Fibroblast of lung (primary cell): ENCODE measurements around the gene HLA-B. TPM values are rescaled to one million over a fixed set of nuclear protein-coding genes. Genes with fewer than 3 reads are reported as not detected.

Source experiments
- DNase-seq, 2 donors: peaks; one replicate each; pipeline versions ENCODE4 v3.0.0 to v3.0.0-alpha.2; 2010; ENCODE audit warnings: low read depth in 2 of 2
- H2AFZ ChIP-seq: 2 replicates; pipeline ENCODE4 v1.5.1; 2012; ENCODE audit warnings: low read length, control low read depth, inconsistent platforms
- H3K27ac ChIP-seq: 2 replicates; pipeline ENCODE4 v1.5.1; 2011; ENCODE audit warnings: low read length, control low read depth; ENCODE audit not compliant: insufficient read depth
- H3K27me3 ChIP-seq: 2 replicates; pipeline ENCODE4 v1.5.1; 2011; ENCODE audit warnings: mild to moderate bottlenecking, low read length; ENCODE audit not compliant: control insufficient read depth, insufficient read depth
- H3K36me3 ChIP-seq: 2 replicates; pipeline ENCODE4 v1.5.1; 2011; ENCODE audit warnings: low read length; ENCODE audit not compliant: control insufficient read depth, insufficient read depth
- H3K4me1 ChIP-seq: 2 replicates; pipeline ENCODE4 v1.5.1; 2011; ENCODE audit warnings: low read length; ENCODE audit not compliant: control insufficient read depth, insufficient read depth; ENCODE audit errors: extremely low read depth
- H3K4me2 ChIP-seq: 2 replicates; pipeline ENCODE4 v1.5.1; 2011; ENCODE audit warnings: low read length, control low read depth; ENCODE audit not compliant: insufficient read depth; ENCODE audit errors: extremely low read depth
- H3K4me3 ChIP-seq, 4 experiments: fragments of 200-600 bp in 1 of 4; sonication (generic) in 1 of 4; replicated peaks in 1 of 4; 2 replicates each; pipeline ENCODE4 v1.5.1; 2011 to 2016; ENCODE audit warnings: low read length in 4 of 4, low read depth in 3 of 4, mild to moderate bottlenecking in 3 of 4, control low read depth in 2 of 4, inconsistent platforms in 1 of 4, mixed read lengths in 1 of 4; ENCODE audit not compliant: insufficient read depth in 1 of 4; ENCODE audit errors: control extremely low read depth in 1 of 4
- H3K79me2 ChIP-seq: 2 replicates; pipeline ENCODE4 v1.5.1; 2012; ENCODE audit warnings: mild to moderate bottlenecking, low read length, inconsistent platforms; ENCODE audit not compliant: control insufficient read depth, insufficient read depth
- H3K9ac ChIP-seq: 2 replicates; pipeline ENCODE4 v1.5.1; 2011; ENCODE audit warnings: mild to moderate bottlenecking, low read length, control low read depth; ENCODE audit not compliant: insufficient read depth
- H3K9me3 ChIP-seq: 2 replicates; pipeline ENCODE4 v1.5.1; 2012; ENCODE audit warnings: low read depth, low read length; ENCODE audit not compliant: control insufficient read depth, insufficient read depth
- H4K20me1 ChIP-seq: 2 replicates; pipeline ENCODE4 v1.5.1; 2011; ENCODE audit warnings: low read length; ENCODE audit not compliant: control insufficient read depth, insufficient read depth; ENCODE audit errors: extremely low read depth
- CTCF ChIP-seq, 2 donors: IDR thresholded peaks in 1 of 2; conservative IDR thresholded peaks in 1 of 2; 1 replicate in 1 of 2; 2 replicates in 1 of 2; pipeline ENCODE4 v1.5.1; 2011 to 2012; ENCODE audit warnings: low read length in 2 of 2, control low read depth in 1 of 2, inconsistent platforms in 1 of 2, low read depth in 1 of 2, mild to moderate bottlenecking in 1 of 2
- EZH2 ChIP-seq: IDR thresholded peaks from 2 replicates; pipeline ENCODE4 v1.5.1; 2012; ENCODE audit warnings: low read length, control low read depth, mild to moderate bottlenecking; ENCODE audit errors: missing control alignments
- polyA plus RNA-seq, 2 donors: library from polyadenylated mRNA; depleted of rRNA in 1 of 2; stranded (reverse) in 1 of 2; unstranded in 1 of 2; fragments of >200 nt; gene quantifications; 2 replicates each; pipeline ENCODE4 v1.2.1, GENCODE V29; 2011 to 2012; ENCODE audit warnings: missing spikeins in 1 of 2
- total RNA-seq: library from RNA; depleted of rRNA; stranded (reverse); fragments of >200 nt; gene quantifications from 2 replicates; pipeline ENCODE4 v1.2.1, GENCODE V29; 2014

HLA-B gene
- total and polyA plus RNA-seq, 2 donors (not counting 1 experiment from before 2014, with no cell fraction given), result 244 to 1,124 TPM

DNA sequence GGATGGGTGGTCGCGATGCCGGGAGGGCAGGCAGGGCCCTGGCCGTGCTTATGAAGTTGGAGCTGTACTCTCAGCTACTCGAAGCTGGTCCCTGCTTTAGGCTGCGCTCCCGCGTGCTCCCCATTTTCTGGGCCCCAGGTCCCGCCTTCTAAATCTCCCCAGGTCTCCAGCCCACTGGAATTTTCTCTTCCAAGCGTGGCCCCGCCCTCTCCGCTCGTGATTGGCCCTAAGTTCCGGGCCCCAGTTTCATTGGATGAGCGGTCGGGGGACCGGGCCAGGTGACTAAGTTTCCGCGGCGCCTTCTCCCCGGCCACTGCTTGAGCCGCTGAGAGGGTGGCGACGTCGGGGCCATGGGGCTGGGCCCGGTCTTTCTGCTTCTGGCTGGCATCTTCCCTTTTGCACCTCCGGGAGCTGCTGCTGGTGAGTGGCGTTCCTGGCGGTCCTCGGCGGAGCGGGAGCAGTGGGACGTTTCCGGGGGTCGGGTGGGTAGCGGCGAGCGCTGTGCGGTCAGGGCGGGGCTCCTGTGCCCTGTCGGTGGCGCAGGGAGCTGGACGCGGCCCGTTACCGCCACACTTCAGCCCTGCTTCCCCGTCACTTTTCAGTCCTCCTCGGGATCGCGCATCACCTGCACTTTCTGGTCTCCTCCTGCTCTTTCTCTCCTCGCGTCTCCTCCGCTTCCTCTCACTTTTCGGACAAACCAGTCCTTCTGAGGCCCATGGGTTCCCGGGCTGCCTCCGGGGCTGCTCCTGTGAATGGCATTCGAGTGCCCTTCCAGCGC, 46.5 kb upstream of the HLA-B start, which contains the start of gene MICA:
TSS of gene MICA (plus strand) at position 313 of the 778 bp plus-strand sequence. CDS start at position 351, 38 bp downstream.
- Histone ChIP-seq H3K4me2 (peak within 1 kb of the TSS; percentile 87), H3K79me2 (peaks cover 74% of the 10 kb centered on the region), H3K4me3 (peak within 1 kb of the TSS; percentile 84 to 94 (median 90)), H3K9me3 (no peaks in the 10 kb centered on the region), H3K27ac (peak within 1 kb of the TSS; percentile 96), H3K27me3 (no peaks in the 10 kb centered on the region), H2AFZ (no peak within 1 kb of the TSS), H3K4me1 (peaks cover 8% of the 10 kb centered on the region), H3K36me3 (no peaks in the 10 kb centered on the region), H3K9ac (peak within 1 kb of the TSS; percentile 50), H4K20me1 (peaks cover 7% of the 10 kb centered on the region)
- TF ChIP-seq CTCF (conservative IDR thresholded peaks at IDR 0.05 in 1 of 2, IDR thresholded peaks at IDR 0.05 in 1 of 2; ENCODE audit: low read depth in 1 of 2, low read length in 2 of 2), result no peak
- no peak for TF ChIP-seq EZH2
- peak; percentile 80 to 88 for DNase-seq

DNA sequence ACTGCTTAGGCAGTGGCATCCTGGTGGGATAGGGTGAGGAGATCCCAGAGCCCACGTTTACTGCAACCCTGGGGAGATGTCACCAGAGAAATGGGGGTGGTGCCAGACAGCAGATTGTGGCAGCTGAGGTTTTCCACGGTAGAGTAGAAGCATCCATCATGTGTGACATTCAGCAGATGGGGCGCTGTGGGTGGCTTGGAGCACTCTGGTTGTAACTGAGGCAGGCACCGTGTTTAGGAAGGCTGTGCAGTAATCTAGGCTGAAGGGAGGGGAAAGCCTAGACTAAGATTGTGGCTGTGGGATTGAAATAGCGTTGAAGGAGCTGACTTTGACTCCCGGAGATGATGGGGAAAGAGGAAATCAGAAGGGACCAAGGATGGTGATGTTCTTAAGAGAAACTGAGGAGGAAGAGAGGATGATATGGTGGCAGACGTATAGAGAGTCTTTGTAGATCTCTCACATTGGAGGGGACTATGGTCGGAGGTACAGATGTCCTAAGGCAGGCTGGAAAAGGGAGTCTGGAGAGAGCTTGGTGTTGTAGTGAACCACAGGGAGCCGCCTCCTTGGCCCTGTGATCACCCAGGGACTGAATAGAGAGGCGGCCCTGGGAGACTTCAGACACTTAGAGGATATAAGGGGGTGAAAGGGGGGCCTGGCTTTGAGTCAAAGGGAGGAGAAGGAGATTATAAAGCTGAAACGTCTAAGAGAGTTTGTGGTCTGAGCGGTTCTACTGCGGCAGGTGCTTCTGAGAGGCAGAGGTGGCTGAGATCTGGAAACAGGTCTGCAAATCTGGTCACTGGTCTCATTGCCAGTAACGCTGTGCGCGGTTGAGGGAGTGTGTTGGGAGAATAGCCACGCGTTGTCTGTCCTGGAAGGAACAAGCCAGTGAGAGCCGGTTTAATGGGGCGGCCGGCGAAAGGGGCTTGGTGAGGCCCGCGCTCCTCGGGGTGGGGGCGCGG, 45.6 kb upstream of the HLA-B start:
- no peaks in the 10 kb centered on the region for H3K9me3 ChIP-seq
- peak overlapping the region; percentile 84 to 94 (median 90) for H3K4me3 ChIP-seq
- peaks cover 2% of the 10 kb centered on the region for H4K20me1 ChIP-seq
- no peaks in the 10 kb centered on the region for H3K27me3 ChIP-seq
- peak overlapping the region; percentile 79 for H3K4me2 ChIP-seq
- TF ChIP-seq EZH2 (no peak), CTCF (conservative IDR thresholded peaks at IDR 0.05 in 1 of 2, IDR thresholded peaks at IDR 0.05 in 1 of 2; ENCODE audit: low read depth in 1 of 2, low read length in 2 of 2) (no peak)
- no peaks in the 10 kb centered on the region for H3K36me3 ChIP-seq
- peaks cover 69% of the 10 kb centered on the region for H3K79me2 ChIP-seq
- peak overlapping the region; percentile 96 for H3K27ac ChIP-seq
- peak; percentile 22 to 39 for DNase-seq
- H3K4me1 ChIP-seq, result peaks cover 7% of the 10 kb centered on the region
- peak overlapping the region; percentile 43 for H3K9ac ChIP-seq
- no peak overlapping the region for H2AFZ ChIP-seq

DNA sequence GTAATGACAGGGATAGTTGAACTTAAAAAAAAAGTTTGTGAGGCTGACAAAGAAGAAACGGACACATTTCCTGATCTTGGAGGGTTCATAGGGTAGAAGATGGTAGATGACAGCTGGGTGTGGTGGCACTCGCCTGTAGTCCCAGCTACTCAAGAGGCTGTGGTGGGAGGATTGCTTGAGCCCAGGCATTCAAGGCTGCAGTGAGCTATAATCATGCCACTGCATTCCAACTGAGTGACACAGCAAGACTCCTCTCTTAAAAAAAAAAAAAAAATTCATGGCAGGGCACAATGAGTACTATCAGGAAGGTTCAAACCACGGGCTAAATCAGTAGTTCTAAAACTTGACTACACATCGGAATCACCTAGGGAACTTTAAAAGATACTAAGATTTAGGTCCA, 44.4 kb upstream of the HLA-B start:
- Histone ChIP-seq H3K4me1 (peaks cover 4% of the 10 kb centered on the region), H3K36me3 (no peaks in the 10 kb centered on the region), H3K27ac (peak overlapping the region; percentile 96), H3K9ac (peak overlapping the region; percentile 82), H2AFZ (no peak overlapping the region), H4K20me1 (peaks cover 2% of the 10 kb centered on the region), H3K4me2 (peak overlapping the region; percentile 79), H3K79me2 (peaks cover 58% of the 10 kb centered on the region), H3K4me3 (peak overlapping the region; percentile 84 to 94 (median 90)), H3K9me3 (no peaks in the 10 kb centered on the region), H3K27me3 (no peaks in the 10 kb centered on the region)
- TF ChIP-seq EZH2 (no peak), CTCF (conservative IDR thresholded peaks at IDR 0.05 in 1 of 2, IDR thresholded peaks at IDR 0.05 in 1 of 2; ENCODE audit: low read depth in 1 of 2, low read length in 2 of 2) (no peak)
- peak; percentile 76 to 87 for DNase-seq
